Measurements from ENCODE around the gene SLC23A2. TPM values are rescaled to one million over a fixed set of nuclear protein-coding genes. Genes with fewer than 3 reads are reported as not detected.

SLC23A2 gene
- polyA plus RNA-seq, 1 of the 3 experiments (the other 2 are of a cell fraction) = 14.0 TPM

- H3K9me3 ChIP-seq = no peaks in the 10 kb centered on the region
- no peak for TF ChIP-seq RFX5 (IDR thresholded peaks at IDR 0.05; ENCODE audit: low read length)
- no peak for TF ChIP-seq JUND (IDR thresholded peaks at IDR 0.05)
- no peak for TF ChIP-seq RCOR1 (IDR thresholded peaks at IDR 0.05; ENCODE audit: low read length)
- no peak for TF ChIP-seq ZBTB33 (IDR thresholded peaks at IDR 0.05; ENCODE audit: borderline replicate concordance, low read depth)
- TF ChIP-seq YY1 (IDR thresholded peaks at IDR 0.05; ENCODE audit: low read depth) = no peak
- no peak for TF ChIP-seq RXRA (IDR thresholded peaks at IDR 0.05; ENCODE audit: borderline replicate concordance, low read depth)
- no peak for TF ChIP-seq USF1 (IDR thresholded peaks at IDR 0.05; ENCODE audit: borderline replicate concordance, low read depth)
- no peak for TF ChIP-seq FOSL2 (IDR thresholded peaks at IDR 0.05; ENCODE audit: borderline replicate concordance, low read depth)
- TF ChIP-seq SIN3A (IDR thresholded peaks at IDR 0.05; ENCODE audit: borderline replicate concordance, low read depth, low read length) = no peak
- TF ChIP-seq NRF1 (IDR thresholded peaks at IDR 0.05; ENCODE audit: low read depth, low read length) = no peak
- TF ChIP-seq TEAD4 (IDR thresholded peaks at IDR 0.05; ENCODE audit: borderline replicate concordance, insufficient read depth) = no peak
- TF ChIP-seq CHD2 (IDR thresholded peaks at IDR 0.05; ENCODE audit: low read length, partially characterized antibody) = no peak
- H2AFZ ChIP-seq (ENCODE audit: low read depth) = no peak overlapping the region
- no peaks in the 10 kb centered on the region for H3F3A ChIP-seq (replicated peaks; ENCODE audit: insufficient read depth)
- H3K4me1 ChIP-seq (ENCODE audit: control insufficient read depth in 1 of 2, insufficient read depth in 2 of 2, low read depth in 1 of 2, low read length in 1 of 2) = peaks cover 0 to 2% of the 10 kb centered on the region in 2 experiments; a peak in 1 of 4 replicates
- H3K4me3 ChIP-seq (ENCODE audit: low read depth in 2 of 2, low read length in 1 of 2) = no peak overlapping the region
- no peak overlapping the region for H3K9ac ChIP-seq
- no peak for DNase-seq
- no peaks in the 10 kb centered on the region for H3K9me2 ChIP-seq
- POLR2A ChIA-PET = no interaction called here
- H3K27ac ChIP-seq (ENCODE audit: low read depth in 2 of 2, low read length in 1 of 2) = no peak overlapping the region
- no peaks in the 10 kb centered on the region for H3K79me2 ChIP-seq (ENCODE audit: insufficient read depth)
- no peak overlapping the region for H3K4me2 ChIP-seq
- no peaks in the 10 kb centered on the region for H4K20me1 ChIP-seq (ENCODE audit: insufficient read depth)
- peaks cover 0 to 6% of the 10 kb centered on the region in 2 experiments for H3K36me3 ChIP-seq (replicated peaks in 1 of 2; ENCODE audit: control insufficient read depth in 1 of 2, insufficient read depth in 2 of 2, low read length in 1 of 2)
- 94% methylated on average over 4 of the region's 6 CpGs for WGBS (ENCODE audit: low lambda C conversion rate)
- CTCF ChIA-PET = interaction anchor here (1.4 kb wide), 1 partner anchor 12 kb away, joined by 3 read pairs; no protein-coding TSS in a partner anchor
- H3K27me3 ChIP-seq (ENCODE audit: insufficient read depth) = no peaks in the 10 kb centered on the region
Observed at GRCh38 chr20:4891997-4892396, 109.3 kb downstream of the SLC23A2 start.

- Histone ChIP-seq H3K4me1 (ENCODE audit: control insufficient read depth in 1 of 2, insufficient read depth in 2 of 2, low read depth in 1 of 2, low read length in 1 of 2) (peaks cover 0 to 5% of the 10 kb centered on the region in 2 experiments; a peak in 1 of 4 replicates), H3K27ac (ENCODE audit: low read depth in 2 of 2, low read length in 1 of 2) (no peak overlapping the region), H4K20me1 (ENCODE audit: insufficient read depth) (no peaks in the 10 kb centered on the region), H2AFZ (ENCODE audit: low read depth) (no peak overlapping the region), H3K36me3 (replicated peaks in 1 of 2; ENCODE audit: control insufficient read depth in 1 of 2, insufficient read depth in 2 of 2, low read length in 1 of 2) (peaks cover 0 to 6% of the 10 kb centered on the region in 2 experiments), H3K4me2 (no peak overlapping the region), H3K9me2 (no peaks in the 10 kb centered on the region), H3K9ac (no peak overlapping the region), H3F3A (replicated peaks; ENCODE audit: insufficient read depth) (no peaks in the 10 kb centered on the region), H3K9me3 (no peaks in the 10 kb centered on the region), H3K4me3 (ENCODE audit: low read depth in 2 of 2, low read length in 1 of 2) (no peak overlapping the region), H3K79me2 (ENCODE audit: insufficient read depth) (no peaks in the 10 kb centered on the region), H3K27me3 (ENCODE audit: insufficient read depth) (no peaks in the 10 kb centered on the region)
- POLR2A ChIA-PET = interaction anchor here (0.6 kb wide), 1 partner anchor 25 kb away, joined by 3 read pairs; no protein-coding TSS in a partner anchor
- no peak for DNase-seq
- no peak for TF ChIP-seq ZBTB33 (IDR thresholded peaks at IDR 0.05; ENCODE audit: borderline replicate concordance, low read depth)
- TF ChIP-seq MEF2A (IDR thresholded peaks at IDR 0.05; ENCODE audit: borderline replicate concordance, low read depth) = no peak
- TF ChIP-seq RFX5 (IDR thresholded peaks at IDR 0.05; ENCODE audit: low read length) = no peak
- no peak for TF ChIP-seq TCF12 (IDR thresholded peaks at IDR 0.05)
- TF ChIP-seq SIN3A (IDR thresholded peaks at IDR 0.05; ENCODE audit: borderline replicate concordance, low read depth, low read length) = no peak
- TF ChIP-seq CTCF (IDR thresholded peaks at IDR 0.05) = no peak
- TF ChIP-seq ELF1 (IDR thresholded peaks at IDR 0.05) = no peak
- TF ChIP-seq YY1 (IDR thresholded peaks at IDR 0.05; ENCODE audit: low read depth) = no peak
- TF ChIP-seq SMC3 (IDR thresholded peaks at IDR 0.05; ENCODE audit: low read depth, low read length) = no peak
- TF ChIP-seq FOXJ3 (CRISPR knock-in tag; IDR thresholded peaks at IDR 0.05) = no peak
- TF ChIP-seq POLR2AphosphoS5 (IDR thresholded peaks at IDR 0.05; ENCODE audit: low read depth, low read length) = no peak
- CTCF ChIA-PET = interaction anchor here (1.4 kb wide), 1 partner anchor 13 kb away, joined by 3 read pairs; no protein-coding TSS in a partner anchor
- WGBS (ENCODE audit: low lambda C conversion rate) = 100% methylated on average over 4 of the region's 7 CpGs
Observed at GRCh38 chr20:4891190-4891763, 110.0 kb downstream of the SLC23A2 start.
